Islet precursor cell (in vitro differentiated cells): ENCODE results near the gene GPRC5A.

Experiments used
- DNase-seq: peaks from one replicate; pipeline ENCODE4 v3.0.0-alpha.2; 2018

The GPRC5A gene

GRCh38 chr12:12943586-12944260 is 52.4 kb downstream of the GPRC5A start:
- DNase-seq = no peak

- no peak for DNase-seq
These were observed 54.2 kb downstream of the GPRC5A start for GRCh38 chr12:12945591-12945990.

GRCh38 chr12:12946686-12947355 is 55.5 kb downstream of the GPRC5A start:
- no peak for DNase-seq

DNA sequence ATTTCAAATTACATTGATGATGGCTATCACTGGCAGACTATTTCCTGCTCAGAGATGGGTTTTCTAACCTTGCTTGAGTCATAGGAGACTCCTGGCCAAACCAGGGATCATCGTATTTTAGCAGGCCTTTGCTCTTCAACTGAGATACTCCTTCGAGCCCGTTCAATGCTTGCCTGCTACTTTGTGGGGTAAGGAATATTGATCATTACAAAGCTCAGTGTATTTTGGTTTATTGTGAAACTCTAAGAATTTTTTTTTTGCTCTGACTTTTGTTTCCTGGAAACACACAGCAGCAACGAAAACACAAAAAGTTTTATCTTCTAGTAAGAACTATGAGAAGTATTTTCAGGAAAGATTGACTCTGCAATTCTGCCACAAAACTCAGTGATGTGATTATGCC is 56.5 kb downstream of the GPRC5A start:
- no peak for DNase-seq

- DNase-seq = no peak
These were observed 60.1 kb downstream of the GPRC5A start for GRCh38 chr12:12951504-12951903.

GRCh38 chr12:12952036-12952435 is 60.7 kb downstream of the GPRC5A start, which contains the start of gene GPRC5D:
Gene GPRC5D, minus strand, starts transcription at chr12:12952170. Its CDS starts 1,786 bp downstream, at chr12:12950384.
- DNase-seq = no peak

DNA sequence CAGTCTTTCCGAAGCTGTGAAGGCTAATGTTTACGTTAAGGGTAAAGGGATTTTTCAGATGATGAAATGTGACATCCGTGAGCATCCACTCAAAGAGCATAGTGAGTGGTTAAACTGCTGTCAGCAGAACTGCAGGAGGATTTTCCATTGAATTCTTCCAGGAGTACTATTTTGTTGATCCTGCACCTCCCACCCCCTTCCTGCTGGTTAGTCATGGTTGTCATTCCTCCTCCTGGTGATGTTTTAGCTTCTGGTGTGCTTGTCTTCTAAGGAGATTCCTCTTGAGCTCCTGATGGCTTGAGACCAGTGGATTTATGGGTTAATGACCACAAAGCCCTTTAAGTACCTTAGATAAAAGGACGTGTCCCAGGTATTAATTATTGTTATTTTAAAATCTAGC is 63.0 kb downstream of the GPRC5A start:
- DNase-seq = no peak

DNA sequence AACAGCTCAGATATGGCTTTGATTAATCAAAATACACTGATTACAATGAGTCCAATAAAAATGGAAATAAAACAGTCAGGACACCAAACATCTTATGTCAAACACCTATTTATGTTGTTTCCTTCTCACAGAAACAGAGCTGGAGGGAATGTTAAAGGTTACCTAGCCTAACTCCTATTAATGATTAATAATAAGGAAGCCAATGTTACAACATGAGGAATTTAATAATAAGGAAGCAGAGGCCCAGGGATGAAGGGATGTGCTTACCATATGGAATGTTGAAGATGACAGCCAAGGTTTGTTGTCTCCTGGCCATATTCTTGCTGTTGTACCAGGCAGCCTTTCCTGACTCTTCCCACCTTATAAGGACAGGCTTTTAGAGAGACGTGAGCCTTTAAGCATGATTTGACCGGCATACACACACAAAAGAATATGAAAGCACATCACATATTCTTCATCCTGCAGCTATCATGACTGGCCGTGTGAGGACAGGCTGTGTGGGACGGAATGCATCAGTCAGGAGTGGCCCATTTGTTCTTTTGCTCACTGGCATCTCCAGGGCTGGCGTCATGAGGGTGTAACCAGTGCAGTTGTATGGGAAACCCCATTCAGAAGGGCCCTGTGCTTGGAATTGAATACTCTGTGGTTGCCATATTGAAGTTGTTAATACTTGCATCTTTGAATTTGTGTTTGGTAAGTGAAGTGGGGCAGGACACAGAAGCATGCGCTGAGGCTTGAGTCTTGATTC is 63.7 kb downstream of the GPRC5A start:
- DNase-seq = no peak

- no peak for DNase-seq
These were observed 67.5 kb downstream of the GPRC5A start for GRCh38 chr12:12958886-12959285.

DNA sequence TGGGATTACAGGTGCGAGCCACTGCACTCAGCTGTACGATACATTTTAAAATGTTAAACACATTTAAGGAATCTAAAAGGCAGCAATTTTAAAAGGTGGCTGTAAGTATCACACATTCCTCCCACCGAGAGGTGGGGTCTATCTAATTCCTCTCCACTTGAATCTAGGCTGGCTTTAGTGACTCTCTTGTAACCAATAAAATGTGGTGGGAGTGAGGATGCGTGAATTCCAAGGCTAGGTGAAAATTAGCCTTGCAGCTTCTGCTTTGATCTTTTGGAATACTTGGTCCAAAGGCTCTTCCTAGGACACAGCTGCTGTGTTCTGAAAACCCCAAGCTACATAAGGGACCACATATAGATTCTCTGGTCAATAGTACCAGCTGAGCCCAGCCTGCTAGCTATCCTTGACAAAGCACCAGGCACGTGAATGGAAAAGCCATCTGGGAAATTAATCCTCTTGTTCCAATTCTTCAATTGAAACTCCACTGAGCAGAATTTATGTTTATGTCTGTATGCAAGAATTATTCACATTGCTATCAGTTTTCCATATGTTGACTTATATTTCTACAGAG is 69.4 kb downstream of the GPRC5A start:
- no peak for DNase-seq

DNA sequence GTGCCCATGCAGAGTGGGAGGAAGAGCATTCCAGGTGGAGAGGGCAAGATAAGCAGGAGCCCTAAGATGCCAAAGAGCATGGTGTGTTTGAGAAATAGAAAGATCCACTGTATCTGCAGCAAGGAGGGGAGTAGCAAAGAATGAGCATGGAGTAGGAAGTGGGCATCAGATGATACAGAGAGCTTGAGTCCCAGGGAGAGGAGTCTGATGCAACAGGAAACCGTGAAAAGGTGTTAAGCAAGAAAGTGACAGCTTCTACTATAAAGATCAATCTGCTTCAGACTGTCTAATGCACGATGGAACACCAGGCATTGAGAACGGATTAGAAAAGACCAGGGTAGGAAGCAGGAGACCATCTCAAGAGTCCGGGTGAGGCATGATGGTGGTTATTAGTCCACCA is 72.9 kb downstream of the GPRC5A start:
- DNase-seq = no peak

- peak; percentile 37 for DNase-seq
These were observed 74.5 kb downstream of the GPRC5A start for GRCh38 chr12:12965836-12966235.
